ENCODE results near the gene PPP1CA.
A peak's percentile ranks its signal among the peaks of the same experiment; 100 is the strongest.

PPP1CA gene

DNA sequence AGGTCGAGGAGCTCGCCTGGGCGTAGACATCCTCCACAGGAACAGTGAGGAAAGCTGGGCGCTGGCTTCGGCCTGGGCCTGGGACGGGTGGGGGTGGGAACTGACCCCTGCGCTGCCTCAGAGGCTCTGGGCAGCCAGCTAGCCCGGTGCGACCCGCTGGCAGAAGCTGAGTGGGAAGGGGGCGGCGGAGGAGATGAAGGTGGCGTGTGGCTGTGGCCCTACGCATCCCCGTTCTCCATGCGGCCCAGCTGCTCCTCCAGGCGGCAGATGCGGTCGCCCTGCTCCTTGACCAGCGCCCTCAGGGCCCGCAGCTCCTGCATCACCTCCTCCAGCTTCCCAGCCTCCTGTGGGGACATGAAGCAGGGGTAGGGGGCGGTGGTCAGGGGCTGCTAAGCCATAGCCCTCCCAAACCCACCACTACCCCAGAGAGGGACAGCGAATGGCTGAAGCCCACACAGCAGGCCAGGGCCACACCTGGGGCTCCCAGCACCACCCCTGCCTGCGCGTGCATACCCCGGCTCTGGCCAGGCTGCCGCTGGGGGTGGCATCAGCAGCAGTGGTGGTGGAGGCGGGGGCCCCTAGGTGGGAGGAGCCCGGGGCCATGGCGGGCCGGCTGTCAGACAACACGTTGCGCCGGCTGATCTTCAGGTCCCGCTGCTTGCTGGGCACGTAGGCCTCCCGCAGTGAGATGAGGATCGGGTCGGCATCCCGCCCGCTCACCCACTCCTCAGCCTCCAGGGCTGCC lies 36.7 kb upstream of the PPP1CA start:
- ChIA-PET POLR2A (interaction anchor here (0.7 to 1.7 kb wide), 7 partner anchors 7 to 45 kb away, joined by 3 to 5 read pairs (median 3); partner anchors contain the start of genes AIP, PPP1CA and TBC1D10C), CTCF (interaction anchor here (0.5 to 2.8 kb wide), 17 partner anchors 8 to 176 kb away, joined by 3 to 19 read pairs (median 4); partner anchors contain the start of genes GSTP1, PITPNM1, PPP1CA and RAD9A)

DNA sequence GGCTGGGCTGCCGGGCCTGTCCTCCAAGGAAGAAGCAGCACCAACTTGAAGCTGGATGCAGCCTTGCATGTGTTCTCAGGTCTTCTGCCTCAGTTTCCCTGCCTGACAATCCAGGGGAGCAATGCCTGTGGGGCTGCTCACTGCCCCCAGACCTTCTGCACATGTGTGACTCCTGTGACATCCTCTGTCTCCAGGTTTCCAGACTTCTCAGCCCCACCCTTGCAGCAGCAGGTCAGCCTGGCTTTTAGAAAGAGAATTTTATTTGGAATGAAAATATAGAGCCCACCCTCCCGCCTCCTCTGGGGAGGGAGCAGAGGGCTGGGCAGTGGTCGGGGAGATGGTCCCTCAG lies 36.1 kb upstream of the PPP1CA start:
- TF ChIP-seq, protein P1, sequence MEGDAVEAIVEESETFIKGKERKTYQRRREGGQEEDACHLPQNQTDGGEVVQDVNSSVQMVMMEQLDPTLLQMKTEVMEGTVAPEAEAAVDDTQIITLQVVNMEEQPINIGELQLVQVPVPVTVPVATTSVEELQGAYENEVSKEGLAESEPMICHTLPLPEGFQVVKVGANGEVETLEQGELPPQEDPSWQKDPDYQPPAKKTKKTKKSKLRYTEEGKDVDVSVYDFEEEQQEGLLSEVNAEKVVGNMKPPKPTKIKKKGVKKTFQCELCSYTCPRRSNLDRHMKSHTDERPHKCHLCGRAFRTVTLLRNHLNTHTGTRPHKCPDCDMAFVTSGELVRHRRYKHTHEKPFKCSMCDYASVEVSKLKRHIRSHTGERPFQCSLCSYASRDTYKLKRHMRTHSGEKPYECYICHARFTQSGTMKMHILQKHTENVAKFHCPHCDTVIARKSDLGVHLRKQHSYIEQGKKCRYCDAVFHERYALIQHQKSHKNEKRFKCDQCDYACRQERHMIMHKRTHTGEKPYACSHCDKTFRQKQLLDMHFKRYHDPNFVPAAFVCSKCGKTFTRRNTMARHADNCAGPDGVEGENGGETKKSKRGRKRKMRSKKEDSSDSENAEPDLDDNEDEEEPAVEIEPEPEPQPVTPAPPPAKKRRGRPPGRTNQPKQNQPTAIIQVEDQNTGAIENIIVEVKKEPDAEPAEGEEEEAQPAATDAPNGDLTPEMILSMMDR (IDR thresholded peaks at IDR 0.05; ENCODE audit: control extremely low read depth, extremely low read depth, low read depth, missing control alignments), result no peak
- CTCF ChIA-PET, result interaction anchor here (0.5 to 2.8 kb wide), 11 partner anchors 9 to 177 kb away, joined by 3 to 19 read pairs (median 3); partner anchors contain the start of genes GSTP1, PITPNM1, RAD9A and RPS6KB2
- no peak for DNase-seq (ENCODE audit: extremely low spot score)
- POLR2A ChIA-PET, result interaction anchor here (0.8 to 1.7 kb wide), 6 partner anchors 19 to 45 kb away, joined by 3 to 5 read pairs (median 3); partner anchors contain the start of genes AIP, PPP1CA and TBC1D10C

More for the DNA sequence above, 36.7 kb upstream of the PPP1CA start:
- TF ChIP-seq, protein P1 (IDR thresholded peaks at IDR 0.05; ENCODE audit: control extremely low read depth, extremely low read depth, low read depth, missing control alignments), result no peak
- peak; percentile 66 for DNase-seq (ENCODE audit: extremely low spot score)

DNA sequence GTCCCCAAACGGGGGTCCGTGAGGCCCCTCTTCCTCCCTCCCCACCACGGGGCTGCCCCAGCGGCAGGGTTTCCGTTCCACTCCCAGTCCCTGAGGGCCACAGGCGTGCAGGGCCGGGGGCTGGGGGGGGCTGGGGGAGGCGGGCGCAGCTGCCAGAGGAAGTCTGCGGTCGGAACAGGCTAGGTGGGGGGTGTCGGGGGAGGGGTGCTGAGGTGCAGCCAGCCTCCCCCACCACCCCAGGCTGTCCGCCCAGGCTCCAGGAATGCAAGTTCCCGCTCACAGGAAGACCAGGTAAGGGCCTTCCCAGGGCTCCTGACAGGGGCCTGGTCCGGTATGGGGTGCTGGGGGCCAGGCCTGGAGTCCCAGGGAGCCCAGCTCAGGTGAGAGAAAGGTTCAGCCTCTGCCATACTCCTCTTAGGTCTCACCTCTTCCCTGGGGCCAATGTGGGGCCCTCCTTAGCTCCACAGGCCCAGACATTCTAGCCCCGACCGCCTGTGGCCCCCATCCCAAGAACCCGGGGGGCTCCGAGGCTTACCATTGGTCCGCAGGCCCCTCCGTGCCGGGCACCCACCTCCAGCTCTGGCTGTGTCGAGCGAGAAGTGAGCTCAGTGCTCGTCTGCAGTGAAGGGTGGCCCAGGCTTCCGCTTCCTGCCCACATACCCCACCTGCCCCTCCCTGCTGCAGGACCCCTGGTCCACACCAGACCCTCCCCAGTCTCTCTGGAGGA lies 35.6 kb upstream of the PPP1CA start, which contains the start of gene PTPRCAP:
Gene PTPRCAP (minus strand): TSS at position 601 of the 727 bp plus-strand sequence. CDS start 63 bp downstream, at position 538.
- DNase-seq (ENCODE audit: extremely low spot score), result peak; percentile 70
- POLR2A ChIA-PET, result interaction anchor here (0.8 to 1.7 kb wide), 9 partner anchors 18 to 67 kb away, joined by 3 to 5 read pairs (median 3); partner anchors contain the start of genes AIP, PPP1CA and TBC1D10C
- TF ChIP-seq, protein P1 (IDR thresholded peaks at IDR 0.05; ENCODE audit: control extremely low read depth, extremely low read depth, low read depth, missing control alignments), result no peak
- CTCF ChIA-PET, result interaction anchor here (0.5 to 2.8 kb wide), 10 partner anchors 9 to 177 kb away, joined by 3 to 19 read pairs (median 4); partner anchors contain the start of genes GSTP1, PITPNM1, PPP1CA and RAD9A

DNA sequence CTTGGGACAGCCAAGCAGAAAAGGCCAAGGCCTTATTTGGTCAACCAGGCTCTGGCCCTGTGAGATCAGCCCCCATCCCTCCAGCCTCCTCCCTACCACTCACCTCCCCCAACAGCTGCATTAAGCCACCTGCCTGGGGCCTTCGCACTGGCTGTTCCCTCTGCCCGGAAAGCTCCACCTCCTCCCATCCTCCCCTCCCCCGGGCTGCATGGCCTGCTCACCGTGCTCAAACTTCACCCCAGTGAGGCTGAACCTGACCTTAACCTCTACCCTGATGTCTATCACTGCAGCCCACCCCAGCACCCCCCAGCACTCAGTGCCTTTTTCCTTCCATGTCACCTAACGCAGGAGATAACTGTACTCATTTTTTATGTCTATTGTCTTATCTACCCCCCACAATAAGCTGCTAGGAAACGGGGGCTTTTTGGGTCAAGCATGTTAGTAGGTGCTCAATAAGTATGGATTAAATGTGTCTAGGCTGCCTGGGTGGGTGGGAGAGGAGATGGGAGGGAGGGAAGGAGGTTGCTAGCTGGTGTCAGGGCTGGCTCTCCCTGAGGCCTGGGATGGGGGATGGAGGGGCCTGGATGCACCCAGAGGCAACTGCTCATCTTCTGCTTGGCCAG lies 34.9 kb upstream of the PPP1CA start:
- DNase-seq (ENCODE audit: extremely low spot score), result peak; percentile 86
- CTCF ChIA-PET, result interaction anchor here (0.8 to 2.1 kb wide), 7 partner anchors 9 to 85 kb away, joined by 3 to 8 read pairs (median 3); partner anchors contain the start of genes PITPNM1 and PPP1CA
- POLR2A ChIA-PET, result interaction anchor here (0.9 to 1.7 kb wide), 5 partner anchors 18 to 66 kb away, joined by 3 to 4 read pairs (median 3); partner anchors contain the start of gene AIP
- TF ChIP-seq, protein P1 (IDR thresholded peaks at IDR 0.05; ENCODE audit: control extremely low read depth, extremely low read depth, low read depth, missing control alignments), result no peak

DNA sequence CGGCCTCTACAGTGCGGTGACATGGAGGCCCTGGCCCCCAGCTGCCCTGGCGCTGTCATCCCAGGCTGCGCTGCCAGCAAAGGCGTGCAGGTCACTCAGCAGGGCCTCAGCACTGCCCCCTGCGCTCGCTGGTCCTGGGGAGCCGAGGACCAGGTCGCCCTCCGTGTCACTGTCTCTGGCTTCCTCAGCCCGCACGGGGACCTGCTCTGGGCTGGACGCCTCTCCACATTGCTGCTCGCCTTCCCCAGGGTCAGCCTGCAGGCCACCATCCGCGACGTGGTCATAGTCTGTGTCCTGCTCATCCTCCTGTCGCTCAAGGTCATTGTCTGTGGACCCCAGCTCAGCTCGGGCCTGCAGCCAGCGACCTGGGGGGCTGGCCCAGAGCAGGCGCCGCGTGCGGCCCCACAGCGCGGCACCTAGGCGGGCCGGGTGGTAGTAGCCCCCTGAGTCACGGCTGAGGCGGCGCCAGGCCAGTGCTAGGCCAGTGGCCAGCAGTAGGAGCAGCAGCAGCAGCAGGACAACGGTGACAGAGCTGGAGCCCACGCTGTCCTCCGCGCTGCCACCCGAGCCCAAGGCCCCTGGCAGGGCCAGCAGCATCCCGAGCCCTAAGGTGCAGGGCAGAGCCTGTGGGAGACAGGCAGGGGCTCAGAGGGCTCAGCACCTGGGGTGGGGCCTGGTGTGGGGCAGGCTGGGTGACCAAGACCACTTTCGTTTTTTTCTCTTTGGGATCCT lies 34.2 kb upstream of the PPP1CA start:
- TF ChIP-seq, protein P1 (IDR thresholded peaks at IDR 0.05; ENCODE audit: control extremely low read depth, extremely low read depth, low read depth, missing control alignments), result no peak
- ChIA-PET POLR2A (interaction anchor here (1.1 to 1.2 kb wide), 2 partner anchors 47 to 51 kb away, joined by 3 read pairs; partner anchors contain the start of gene AIP), CTCF (interaction anchor here (0.8 to 2.1 kb wide), 5 partner anchors 10 to 84 kb away, joined by 3 to 8 read pairs (median 3); partner anchors contain the start of gene PPP1CA)
- DNase-seq (ENCODE audit: extremely low spot score), result no peak

Data from GM10248 (cell line).